Bronchial epithelial cell (primary cell): Measurements from ENCODE around the gene FGF1. TPM values are rescaled to one million over a fixed set of nuclear protein-coding genes. Genes with fewer than 3 reads are reported as not detected.

ENCODE experiments used
- DNase-seq: peaks from one replicate; pipeline ENCODE4 v3.0.0-alpha.2; 2010; ENCODE audit warnings: low read depth
- FAIRE-seq: peaks from 2 replicates; lab custom pipeline; 2011; peaks lifted over from hg19 to GRCh38; lab: Jason Lieb, UNC
- H3K27me3 ChIP-seq: 2 replicates; pipeline ENCODE4 v1.5.1; 2011; ENCODE audit warnings: low read length; ENCODE audit not compliant: control insufficient read depth, insufficient read depth
- H3K36me3 ChIP-seq: 2 replicates; pipeline ENCODE4 v1.5.1; 2011; ENCODE audit warnings: low read length; ENCODE audit not compliant: control insufficient read depth, insufficient read depth
- H3K4me3 ChIP-seq: 2 replicates; pipeline ENCODE4 v1.5.1; 2011; ENCODE audit warnings: mild to moderate bottlenecking, low read depth, low read length, control low read depth
- CTCF ChIP-seq: IDR thresholded peaks from 2 replicates; pipeline ENCODE4 v1.5.1; 2011; ENCODE audit warnings: mild to moderate bottlenecking, moderate library complexity, low read length, control low read depth, inconsistent platforms; ENCODE audit not compliant: insufficient read depth, severe bottlenecking
- total RNA-seq: library from RNA; depleted of rRNA; stranded (reverse); fragments of >200 nt; gene quantifications from 2 replicates; pipeline ENCODE4 v1.2.1, GENCODE V29; 2014

The FGF1 gene
- total RNA-seq, 1 donor from 2014 or later = under 0.01 TPM

- H3K27me3 ChIP-seq = no peaks in the 10 kb centered on the region
- no peak for FAIRE-seq
- H3K36me3 ChIP-seq = no peaks in the 10 kb centered on the region
- H3K4me3 ChIP-seq = no peak overlapping the region
- no peak for DNase-seq
- TF ChIP-seq CTCF = no peak
These were observed 107.6 kb downstream of the FGF1 start for GRCh38 chr5:142578161-142578830.

DNA sequence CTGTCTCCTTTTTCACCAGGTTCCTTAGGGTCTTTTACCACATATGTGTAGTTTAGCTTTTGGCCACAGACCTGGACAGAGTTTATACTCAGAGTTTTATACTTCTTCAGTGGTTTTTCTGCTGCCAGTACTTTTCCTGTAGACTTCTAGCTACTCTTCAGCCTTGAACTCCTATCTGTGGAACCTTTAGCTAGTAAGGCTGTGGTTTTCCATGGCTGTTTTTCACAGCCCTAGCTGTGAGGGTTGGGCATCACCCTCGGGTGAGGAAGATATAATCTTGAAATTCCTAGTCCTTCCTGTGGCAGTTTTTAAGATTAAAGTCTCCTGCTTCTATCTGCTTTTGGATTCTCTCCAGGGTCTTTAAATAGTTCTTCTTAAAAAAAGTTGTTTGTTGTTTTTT lies 109.1 kb downstream of the FGF1 start:
- TF ChIP-seq CTCF = no peak
- Histone ChIP-seq H3K4me3 (no peak overlapping the region), H3K27me3 (no peaks in the 10 kb centered on the region), H3K36me3 (no peaks in the 10 kb centered on the region)
- FAIRE-seq = no peak
- no peak for DNase-seq

- no peaks in the 10 kb centered on the region for H3K36me3 ChIP-seq
- H3K4me3 ChIP-seq = no peak overlapping the region
- H3K27me3 ChIP-seq = no peaks in the 10 kb centered on the region
- no peak for FAIRE-seq
- DNase-seq = peak; percentile 17
- no peak for TF ChIP-seq CTCF
These were observed 109.6 kb downstream of the FGF1 start for GRCh38 chr5:142576303-142576702.

GRCh38 chr5:142572006-142572405 lies 113.9 kb downstream of the FGF1 start:
- FAIRE-seq = no peak
- DNase-seq = no peak
- Histone ChIP-seq H3K27me3 (no peaks in the 10 kb centered on the region), H3K4me3 (no peak overlapping the region), H3K36me3 (no peaks in the 10 kb centered on the region)
- TF ChIP-seq CTCF = no peak

DNA sequence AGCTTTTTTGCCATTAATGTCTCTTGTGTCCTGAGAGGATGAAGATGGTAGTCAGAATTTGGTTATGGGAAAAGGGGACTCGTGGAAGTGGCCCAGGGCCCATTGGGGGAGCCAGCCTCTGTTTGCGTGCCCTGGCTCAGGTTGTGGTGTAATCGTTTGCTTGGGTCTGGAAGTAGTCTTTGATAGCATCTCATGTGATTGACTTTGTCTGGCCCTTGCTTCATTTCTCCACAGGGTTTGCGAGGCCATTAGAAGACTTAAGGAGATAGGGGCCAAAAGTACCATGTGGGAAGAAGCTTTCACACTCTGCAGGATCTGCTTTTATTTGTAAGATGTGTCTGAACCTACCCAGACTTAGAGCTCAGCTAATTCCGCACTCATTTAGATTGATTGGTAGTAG lies 114.5 kb downstream of the FGF1 start:
- no peak for FAIRE-seq

More for the DNA sequence above, 114.5 kb downstream of the FGF1 start:
- no peak for TF ChIP-seq CTCF
- DNase-seq = no peak
- H3K4me3 ChIP-seq = no peak overlapping the region
- no peaks in the 10 kb centered on the region for H3K27me3 ChIP-seq
- H3K36me3 ChIP-seq = no peaks in the 10 kb centered on the region
